Measurements from ENCODE around the gene PTGER4. TPM values are rescaled to one million over a fixed set of nuclear protein-coding genes. Genes with fewer than 3 reads are reported as not detected.

The PTGER4 gene
- total and polyA plus RNA-seq, 4 donors = 0.60 to 6.8 (median 2.8) TPM

- TF ChIP-seq ATF3 (IDR thresholded peaks at IDR 0.05) = no peak
Measured at GRCh38 chr5:40687321-40687720, 7.6 kb downstream of the PTGER4 start (continued).

DNA sequence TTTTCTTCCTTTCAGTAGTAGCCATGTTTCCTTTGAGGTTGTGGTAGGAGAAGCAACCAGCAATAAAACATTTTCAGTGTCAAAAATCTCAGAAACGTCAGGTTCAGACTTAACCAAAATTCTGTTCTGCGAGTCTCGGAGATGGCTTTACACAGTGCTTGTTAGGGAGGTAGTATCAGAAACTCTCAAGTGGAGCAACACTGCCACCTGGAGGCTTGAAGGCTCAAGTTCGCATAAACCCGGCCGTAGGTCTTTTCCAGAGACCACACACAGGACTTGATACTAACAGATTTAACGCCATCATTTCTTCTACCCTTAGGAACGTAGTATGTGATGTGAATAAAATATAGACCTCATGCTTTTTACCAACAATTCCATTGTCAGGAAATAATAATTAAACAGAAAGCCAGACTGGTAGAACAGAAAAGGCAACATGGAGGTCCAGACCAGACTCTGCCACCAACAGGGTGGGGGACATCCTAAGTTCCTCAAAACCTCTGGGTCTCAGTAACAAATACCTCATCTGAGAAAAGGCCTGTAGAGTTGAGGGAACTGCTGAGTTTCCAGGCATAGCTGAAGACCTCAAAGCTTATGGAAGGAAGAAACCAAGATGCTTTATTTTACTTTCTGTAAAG is 8.5 kb downstream of the PTGER4 start:
- H3K4me3 ChIP-seq (ENCODE audit: low read depth in 1 of 3, low read length in 3 of 3) = no peak overlapping the region
- H3K36me3 ChIP-seq (ENCODE audit: control insufficient read depth in 4 of 4, insufficient read depth in 3 of 4, low read depth in 1 of 4, low read length in 3 of 4) = no peaks in the 10 kb centered on the region
- TF ChIP-seq NR2F2 (IDR thresholded peaks at IDR 0.05) (no peak), RAD21 (IDR thresholded peaks at IDR 0.05) (peak; percentile 98 to 99), HNF4A (conservative IDR thresholded peaks at IDR 0.05) (no peak), CTCF (IDR thresholded peaks at IDR 0.05; ENCODE audit: low read depth, low read length, missing input control) (peak; percentile 94), GABPA (IDR thresholded peaks at IDR 0.05 in 1 of 2, conservative IDR thresholded peaks at IDR 0.05 in 1 of 2) (no peak)
- TF ChIP-seq, protein P1, sequence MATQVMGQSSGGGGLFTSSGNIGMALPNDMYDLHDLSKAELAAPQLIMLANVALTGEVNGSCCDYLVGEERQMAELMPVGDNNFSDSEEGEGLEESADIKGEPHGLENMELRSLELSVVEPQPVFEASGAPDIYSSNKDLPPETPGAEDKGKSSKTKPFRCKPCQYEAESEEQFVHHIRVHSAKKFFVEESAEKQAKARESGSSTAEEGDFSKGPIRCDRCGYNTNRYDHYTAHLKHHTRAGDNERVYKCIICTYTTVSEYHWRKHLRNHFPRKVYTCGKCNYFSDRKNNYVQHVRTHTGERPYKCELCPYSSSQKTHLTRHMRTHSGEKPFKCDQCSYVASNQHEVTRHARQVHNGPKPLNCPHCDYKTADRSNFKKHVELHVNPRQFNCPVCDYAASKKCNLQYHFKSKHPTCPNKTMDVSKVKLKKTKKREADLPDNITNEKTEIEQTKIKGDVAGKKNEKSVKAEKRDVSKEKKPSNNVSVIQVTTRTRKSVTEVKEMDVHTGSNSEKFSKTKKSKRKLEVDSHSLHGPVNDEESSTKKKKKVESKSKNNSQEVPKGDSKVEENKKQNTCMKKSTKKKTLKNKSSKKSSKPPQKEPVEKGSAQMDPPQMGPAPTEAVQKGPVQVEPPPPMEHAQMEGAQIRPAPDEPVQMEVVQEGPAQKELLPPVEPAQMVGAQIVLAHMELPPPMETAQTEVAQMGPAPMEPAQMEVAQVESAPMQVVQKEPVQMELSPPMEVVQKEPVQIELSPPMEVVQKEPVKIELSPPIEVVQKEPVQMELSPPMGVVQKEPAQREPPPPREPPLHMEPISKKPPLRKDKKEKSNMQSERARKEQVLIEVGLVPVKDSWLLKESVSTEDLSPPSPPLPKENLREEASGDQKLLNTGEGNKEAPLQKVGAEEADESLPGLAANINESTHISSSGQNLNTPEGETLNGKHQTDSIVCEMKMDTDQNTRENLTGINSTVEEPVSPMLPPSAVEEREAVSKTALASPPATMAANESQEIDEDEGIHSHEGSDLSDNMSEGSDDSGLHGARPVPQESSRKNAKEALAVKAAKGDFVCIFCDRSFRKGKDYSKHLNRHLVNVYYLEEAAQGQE (IDR thresholded peaks at IDR 0.05) = no peak
- H3K9me3 ChIP-seq (ENCODE audit: control insufficient read depth in 4 of 4, low read length in 3 of 4) = no peaks in the 10 kb centered on the region
- no peak overlapping the region for H3K27ac ChIP-seq (ENCODE audit: low read depth in 1 of 2, low read length in 2 of 2)
- peaks cover 0 to 2% (median 0%) of the 10 kb centered on the region in 4 donors for H3K4me1 ChIP-seq (ENCODE audit: control insufficient read depth in 4 of 4, insufficient read depth in 4 of 4, low read length in 3 of 4)
- WGBS = 2% methylated on average over 8 of the region's 8 CpGs
- DNase-seq (ENCODE audit: low spot score) = peak; percentile 80
- peak overlapping the region in 1 of 2 donors; percentile 52 for H3K9ac ChIP-seq (ENCODE audit: low read depth in 1 of 2, low read length in 2 of 2)
- no peaks in the 10 kb centered on the region for H3K27me3 ChIP-seq (ENCODE audit: control insufficient read depth in 4 of 4, insufficient read depth in 4 of 4, low read length in 3 of 4)

DNA sequence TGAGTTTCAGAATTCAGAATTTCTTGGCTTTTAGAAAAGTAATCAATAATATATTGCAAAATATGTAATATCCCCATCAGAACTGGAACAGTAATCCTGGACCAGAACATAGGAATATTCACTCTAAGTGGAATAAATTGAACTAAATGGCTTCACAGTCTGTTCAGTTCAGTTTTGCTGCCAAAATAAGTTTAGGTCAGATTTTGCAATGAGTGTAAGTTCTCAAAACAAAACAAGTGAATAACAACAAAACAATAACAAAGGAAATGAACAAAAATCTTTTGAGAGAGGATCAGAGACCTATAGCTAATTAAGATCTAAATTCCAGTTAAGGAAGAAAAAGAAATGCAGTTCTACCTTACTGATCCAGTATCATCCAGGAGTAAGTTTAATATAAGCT is 9.3 kb downstream of the PTGER4 start:
- Histone ChIP-seq H3K4me3 (ENCODE audit: low read depth in 1 of 3, low read length in 3 of 3) (no peak overlapping the region), H3K27me3 (ENCODE audit: control insufficient read depth in 4 of 4, insufficient read depth in 4 of 4, low read length in 3 of 4) (no peaks in the 10 kb centered on the region), H3K4me1 (ENCODE audit: control insufficient read depth in 4 of 4, insufficient read depth in 4 of 4, low read length in 3 of 4) (peaks cover 0 to 2% (median 0%) of the 10 kb centered on the region in 4 donors), H3K27ac (ENCODE audit: low read depth in 1 of 2, low read length in 2 of 2) (no peak overlapping the region), H3K9me3 (ENCODE audit: control insufficient read depth in 4 of 4, low read length in 3 of 4) (no peaks in the 10 kb centered on the region), H3K36me3 (ENCODE audit: control insufficient read depth in 4 of 4, insufficient read depth in 3 of 4, low read depth in 1 of 4, low read length in 3 of 4) (no peaks in the 10 kb centered on the region), H3K9ac (ENCODE audit: low read depth in 1 of 2, low read length in 2 of 2) (no peak overlapping the region)
- no peak for TF ChIP-seq JUND (IDR thresholded peaks at IDR 0.05)
- TF ChIP-seq, protein P2, sequence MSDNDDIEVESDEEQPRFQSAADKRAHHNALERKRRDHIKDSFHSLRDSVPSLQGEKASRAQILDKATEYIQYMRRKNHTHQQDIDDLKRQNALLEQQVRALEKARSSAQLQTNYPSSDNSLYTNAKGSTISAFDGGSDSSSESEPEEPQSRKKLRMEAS (IDR thresholded peaks at IDR 0.05) = no peak
- TF ChIP-seq TAF1 (conservative IDR thresholded peaks at IDR 0.05) = no peak
- no peak for TF ChIP-seq HNF4A (conservative IDR thresholded peaks at IDR 0.05)
- TF ChIP-seq SP1 (IDR thresholded peaks at IDR 0.05) = no peak
- no peak for TF ChIP-seq FOXA2 (IDR thresholded peaks at IDR 0.05)
- TF ChIP-seq, protein P1 (IDR thresholded peaks at IDR 0.05) = no peak
- no peak for TF ChIP-seq EGR1 (IDR thresholded peaks at IDR 0.05; ENCODE audit: low read depth in 2 of 2)
- no peak for TF ChIP-seq FOXA1 (IDR thresholded peaks at IDR 0.05)
- no peak for TF ChIP-seq NR2F2 (IDR thresholded peaks at IDR 0.05)
- no peak for TF ChIP-seq ATF3 (IDR thresholded peaks at IDR 0.05)
- TF ChIP-seq HNF4G (IDR thresholded peaks at IDR 0.05) = no peak
- no peak for TF ChIP-seq CTCF (IDR thresholded peaks at IDR 0.05; ENCODE audit: low read depth, low read length, missing input control)
- TF ChIP-seq RAD21 (IDR thresholded peaks at IDR 0.05) = no peak
- TF ChIP-seq GABPA (IDR thresholded peaks at IDR 0.05 in 1 of 2, conservative IDR thresholded peaks at IDR 0.05 in 1 of 2) = no peak
- no peak for DNase-seq (ENCODE audit: low spot score)
